Central memory CD8-positive, alpha-beta T cell (primary cell): ENCODE measurements around the gene PARD3.
"Not testable (repeated sequence)": the region's sequence is repeated elsewhere in the genome, so short reads cannot be mapped to it uniquely, and the experiment has no call there.

ENCODE experiments used
- ATAC-seq: fragments of 150-1000 bp; cut with Tn5 transposase; replicated peaks from 2 replicates; pipeline ENCODE4 v1.10.0; 2022; ENCODE audit warnings: mild to moderate bottlenecking, moderate FRiP score, moderate number of reproducible peaks; ENCODE audit not compliant: poor library complexity, severe bottlenecking; ENCODE audit errors: extremely low read depth
- DNase-seq, 2 donors: peaks; one replicate each; pipeline ENCODE4 v3.0.0; 2021; ENCODE audit warnings: low spot score in 2 of 2
- H3K27ac Mint-ChIP-seq: one replicate; pipeline ENCODE4 v1.8.0; 2022; ENCODE audit warnings: low read depth, mild to moderate bottlenecking, moderate library complexity, mixed read lengths
- H3K27me3 Mint-ChIP-seq: one replicate; pipeline ENCODE4 v1.8.0; 2022; ENCODE audit warnings: mixed read lengths
- H3K36me3 Mint-ChIP-seq: one replicate; pipeline ENCODE4 v1.8.0; 2022; ENCODE audit warnings: mild to moderate bottlenecking, moderate library complexity, mixed read lengths; ENCODE audit not compliant: insufficient read depth
- H3K4me1 Mint-ChIP-seq: one replicate; pipeline ENCODE4 v1.8.0; 2022; ENCODE audit warnings: mixed read lengths
- H3K4me3 Mint-ChIP-seq: one replicate; pipeline ENCODE4 v1.8.0; 2022; ENCODE audit warnings: mild to moderate bottlenecking, moderate library complexity, mixed read lengths
- H3K9me3 Mint-ChIP-seq: one replicate; pipeline ENCODE4 v1.8.0; 2022; ENCODE audit warnings: mixed read lengths

PARD3 gene

GRCh38 chr10:34449836-34450235 is 365.3 kb downstream of the PARD3 start:
- no peak for DNase-seq
- Mint-ChIP-seq H3K27me3 (no peaks in the 10 kb centered on the region), H3K36me3 (no peaks in the 10 kb centered on the region), H3K4me1 (no peaks in the 10 kb centered on the region), H3K9me3 (peaks cover 6% of the 10 kb centered on the region), H3K4me3 (no peak overlapping the region), H3K27ac (no peak overlapping the region)
- ATAC-seq = no peak

- DNase-seq (no peak), ATAC-seq (no peak)
- Mint-ChIP-seq H3K4me1 (no peaks in the 10 kb centered on the region), H3K9me3 (no peaks in the 10 kb centered on the region), H3K27me3 (no peaks in the 10 kb centered on the region), H3K36me3 (no peaks in the 10 kb centered on the region), H3K27ac (no peak overlapping the region), H3K4me3 (no peak overlapping the region)
Measured at GRCh38 chr10:34446049-34446448, 369.0 kb downstream of the PARD3 start.

- DNase-seq (no peak), ATAC-seq (no peak)
- Mint-ChIP-seq H3K36me3 (no peaks in the 10 kb centered on the region), H3K27ac (no peak overlapping the region), H3K4me3 (no peak overlapping the region), H3K4me1 (no peaks in the 10 kb centered on the region), H3K9me3 (no peaks in the 10 kb centered on the region), H3K27me3 (no peaks in the 10 kb centered on the region)
Measured at GRCh38 chr10:34444223-34445183, 370.6 kb downstream of the PARD3 start.

GRCh38 chr10:34439386-34439785 is 375.7 kb downstream of the PARD3 start:
- not testable (repeated sequence) for H3K4me1 Mint-ChIP-seq, H3K27me3 Mint-ChIP-seq, H3K4me3 Mint-ChIP-seq, ATAC-seq, H3K9me3 Mint-ChIP-seq, DNase-seq, H3K27ac Mint-ChIP-seq, H3K36me3 Mint-ChIP-seq

GRCh38 chr10:34438741-34439140 is 376.4 kb downstream of the PARD3 start:
- Mint-ChIP-seq H3K27me3 (no peaks in the 10 kb centered on the region), H3K4me1 (no peaks in the 10 kb centered on the region), H3K4me3 (no peak overlapping the region), H3K9me3 (peaks cover 7% of the 10 kb centered on the region), H3K36me3 (no peaks in the 10 kb centered on the region), H3K27ac (peak overlapping the region; percentile 20)
- no peak for DNase-seq
- no peak for ATAC-seq

- H3K36me3 Mint-ChIP-seq = no peaks in the 10 kb centered on the region
- ATAC-seq (no peak), DNase-seq (no peak)
- H3K27me3 Mint-ChIP-seq = no peaks in the 10 kb centered on the region
- no peak overlapping the region for H3K27ac Mint-ChIP-seq
- no peaks in the 10 kb centered on the region for H3K4me1 Mint-ChIP-seq
- peaks cover 7% of the 10 kb centered on the region for H3K9me3 Mint-ChIP-seq
- H3K4me3 Mint-ChIP-seq = no peak overlapping the region
Measured at GRCh38 chr10:34437906-34438305, 377.2 kb downstream of the PARD3 start.

- no peaks in the 10 kb centered on the region for H3K36me3 Mint-ChIP-seq
- DNase-seq = no peak
- ATAC-seq = no peak
- no peak overlapping the region for H3K4me3 Mint-ChIP-seq
- no peak overlapping the region for H3K27ac Mint-ChIP-seq
- no peaks in the 10 kb centered on the region for H3K4me1 Mint-ChIP-seq
- peaks cover 11% of the 10 kb centered on the region for H3K9me3 Mint-ChIP-seq
- no peaks in the 10 kb centered on the region for H3K27me3 Mint-ChIP-seq
Measured at GRCh38 chr10:34434119-34434594, 380.9 kb downstream of the PARD3 start.

- Mint-ChIP-seq H3K4me3 (no peak overlapping the region), H3K27ac (no peak overlapping the region)
Measured at GRCh38 chr10:34433241-34434076, 381.6 kb downstream of the PARD3 start.

GRCh38 chr10:34432589-34432988 is 382.5 kb downstream of the PARD3 start:
- DNase-seq = no peak
- peaks cover 5% of the 10 kb centered on the region for H3K9me3 Mint-ChIP-seq
- H3K4me3 Mint-ChIP-seq = no peak overlapping the region
- H3K27ac Mint-ChIP-seq = no peak overlapping the region
- H3K27me3 Mint-ChIP-seq = no peaks in the 10 kb centered on the region
- ATAC-seq = no peak
- H3K4me1 Mint-ChIP-seq = no peaks in the 10 kb centered on the region
- no peaks in the 10 kb centered on the region for H3K36me3 Mint-ChIP-seq

More at GRCh38 chr10:34433241-34434076, 381.6 kb downstream of the PARD3 start:
- ATAC-seq = no peak
- DNase-seq = no peak
- H3K36me3 Mint-ChIP-seq = no peaks in the 10 kb centered on the region
- H3K4me1 Mint-ChIP-seq = no peaks in the 10 kb centered on the region
- H3K9me3 Mint-ChIP-seq = peaks cover 5% of the 10 kb centered on the region
- no peaks in the 10 kb centered on the region for H3K27me3 Mint-ChIP-seq

- Mint-ChIP-seq H3K27me3 (no peaks in the 10 kb centered on the region), H3K27ac (no peak overlapping the region), H3K36me3 (no peaks in the 10 kb centered on the region), H3K4me1 (no peaks in the 10 kb centered on the region), H3K4me3 (no peak overlapping the region), H3K9me3 (peaks cover 5% of the 10 kb centered on the region)
- no peak for ATAC-seq
- no peak for DNase-seq
Measured at GRCh38 chr10:34430685-34431084, 384.4 kb downstream of the PARD3 start.

- no peaks in the 10 kb centered on the region for H3K27me3 Mint-ChIP-seq
- no peaks in the 10 kb centered on the region for H3K36me3 Mint-ChIP-seq
- H3K9me3 Mint-ChIP-seq = peaks cover 10% of the 10 kb centered on the region
- no peak overlapping the region for H3K27ac Mint-ChIP-seq
- H3K4me3 Mint-ChIP-seq = no peak overlapping the region
- no peaks in the 10 kb centered on the region for H3K4me1 Mint-ChIP-seq
- DNase-seq = no peak
- ATAC-seq = no peak
Measured at GRCh38 chr10:34428501-34428900, 386.6 kb downstream of the PARD3 start.

GRCh38 chr10:34427911-34428216 is 387.2 kb downstream of the PARD3 start:
- Mint-ChIP-seq H3K27me3 (no peaks in the 10 kb centered on the region), H3K4me1 (no peaks in the 10 kb centered on the region), H3K27ac (no peak overlapping the region)

More at GRCh38 chr10:34427911-34428216, 387.2 kb downstream of the PARD3 start:
- peaks cover 10% of the 10 kb centered on the region for H3K9me3 Mint-ChIP-seq
- DNase-seq (no peak), ATAC-seq (no peak)
- H3K4me3 Mint-ChIP-seq = no peak overlapping the region
- no peaks in the 10 kb centered on the region for H3K36me3 Mint-ChIP-seq
